Neuron (in vitro differentiated cells): ENCODE results near the gene HIRIP3.
"Not testable (repeated sequence)": the region's sequence is repeated elsewhere in the genome, so short reads cannot be mapped to it uniquely, and the experiment has no call there.

Experiments
- H2AFZ ChIP-seq: one replicate; pipeline ENCODE4 v1.6.1; 2013; ENCODE audit warnings: low read depth, mild to moderate bottlenecking, inconsistent platforms, low read length, moderate library complexity
- H3K27me3 ChIP-seq: one replicate; pipeline ENCODE4 v1.6.1; 2013; ENCODE audit warnings: low read length; ENCODE audit not compliant: insufficient read depth
- H3K36me3 ChIP-seq: one replicate; pipeline ENCODE4 v1.6.1; 2013; ENCODE audit warnings: low read length; ENCODE audit not compliant: insufficient read depth
- H3K4me1 ChIP-seq: one replicate; pipeline ENCODE4 v1.6.1; 2013; ENCODE audit warnings: low read length; ENCODE audit not compliant: insufficient read depth
- H3K4me3 ChIP-seq: 2 replicates; pipeline ENCODE4 v1.5.1; 2013; ENCODE audit warnings: mild to moderate bottlenecking, low read length, moderate library complexity
- H3K9me3 ChIP-seq: one replicate; pipeline ENCODE4 v1.6.1; 2013; ENCODE audit warnings: low read length

The HIRIP3 gene

DNA sequence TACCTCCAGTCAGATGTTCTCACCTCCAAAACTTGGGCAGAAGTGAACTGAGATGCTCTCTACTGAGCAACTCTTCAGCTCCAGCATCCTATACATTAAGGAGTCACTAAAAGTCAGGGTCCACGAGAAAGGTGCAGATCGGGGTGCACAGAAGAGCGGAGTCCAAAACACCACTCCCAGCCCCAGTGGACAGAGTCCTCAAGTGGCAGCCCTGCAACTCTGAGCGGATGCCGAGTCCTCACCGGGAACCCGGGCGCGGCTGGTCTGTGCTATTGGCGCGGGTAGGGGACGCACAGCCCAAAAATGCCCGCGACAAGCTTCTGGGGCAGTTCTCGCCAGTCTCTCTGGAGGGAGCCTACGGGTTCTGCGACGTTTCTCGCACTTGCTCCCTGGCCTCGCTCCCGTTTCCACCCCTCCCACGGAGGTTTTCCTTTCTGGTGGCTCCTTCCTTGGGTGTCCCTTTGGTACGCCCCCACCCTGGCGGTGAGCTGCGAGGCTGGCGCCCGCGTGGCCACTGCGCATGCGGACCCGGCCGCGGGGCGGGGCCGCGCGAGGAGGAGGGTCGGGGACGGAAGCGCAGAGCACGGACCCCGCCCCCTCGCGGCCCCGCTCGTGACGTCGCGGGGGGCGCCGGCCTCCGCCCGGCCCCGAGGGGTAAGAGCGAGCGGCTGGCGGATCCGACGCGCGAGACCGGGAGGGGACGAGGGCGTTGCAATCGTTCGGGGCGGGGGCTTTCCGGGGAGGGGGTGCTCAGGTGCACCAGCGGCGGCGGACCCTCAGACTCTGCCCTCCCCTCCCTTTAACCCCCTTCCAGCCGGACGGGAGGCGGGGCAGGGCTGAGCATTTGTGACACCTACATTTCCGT, 33.7 kb downstream of the HIRIP3 start, which contains the start of gene TMEM219:
TSS of gene TMEM219 (plus strand) at position 601 of the 865 bp plus-strand sequence. CDS start 1,065 bp downstream, outside the sequence.
- H3K27me3 ChIP-seq, result no peaks in the 10 kb centered on the region
- peak within 1 kb of the TSS; percentile 62 for H3K4me3 ChIP-seq
- H2AFZ ChIP-seq, result peak within 1 kb of the TSS; percentile 44
- H3K4me1 ChIP-seq, result peaks cover 6% of the 10 kb centered on the region
- H3K9me3 ChIP-seq, result peaks cover 2% of the 10 kb centered on the region
- peaks cover 6% of the 10 kb centered on the region for H3K36me3 ChIP-seq

DNA sequence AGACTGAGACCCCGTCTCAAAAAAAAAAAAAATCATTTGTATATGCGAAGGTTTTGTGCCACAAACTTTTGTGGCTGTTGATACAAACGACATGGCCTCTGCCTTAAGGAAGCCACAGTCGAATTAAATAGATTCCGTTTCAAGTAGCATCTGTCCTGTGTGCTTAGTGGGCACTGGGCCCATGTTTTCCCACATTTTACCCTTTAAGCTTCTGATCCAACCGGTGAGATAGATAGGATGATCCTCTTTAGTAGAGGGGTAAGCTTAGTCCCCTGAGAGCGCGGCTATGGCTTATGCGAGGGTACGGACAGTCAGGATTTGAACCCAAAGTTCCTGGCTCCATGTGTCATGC, 34.3 kb downstream of the HIRIP3 start:
- H3K9me3 ChIP-seq, result peaks cover 2% of the 10 kb centered on the region
- peak overlapping the region; percentile 62 for H3K4me3 ChIP-seq
- peak overlapping the region; percentile 44 for H2AFZ ChIP-seq
- H3K36me3 ChIP-seq, result peaks cover 6% of the 10 kb centered on the region
- H3K4me1 ChIP-seq, result peaks cover 6% of the 10 kb centered on the region
- no peaks in the 10 kb centered on the region for H3K27me3 ChIP-seq

DNA sequence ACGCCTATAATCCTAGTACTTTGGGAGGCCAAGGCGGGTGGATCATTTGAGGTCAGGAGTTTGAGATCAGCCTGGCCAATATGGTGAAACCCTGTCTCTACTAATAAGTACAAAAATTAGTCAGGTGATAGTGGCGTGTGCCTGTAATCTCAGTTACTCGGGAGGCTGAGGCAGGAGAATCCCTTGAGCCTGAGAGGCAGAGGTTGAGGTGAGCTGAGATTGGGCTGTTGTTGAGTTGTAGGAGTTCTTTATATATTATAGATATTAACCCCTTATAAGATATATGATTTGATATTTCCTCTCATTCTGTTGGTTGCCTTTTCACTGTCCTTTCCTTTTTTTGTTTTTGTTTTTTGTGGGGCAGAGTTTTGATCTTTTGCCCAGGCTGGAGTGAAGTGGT, 35.6 kb downstream of the HIRIP3 start:
- H3K9me3 ChIP-seq, H3K36me3 ChIP-seq, H3K4me3 ChIP-seq, H3K4me1 ChIP-seq, H2AFZ ChIP-seq, H3K27me3 ChIP-seq: not testable (repeated sequence)

DNA sequence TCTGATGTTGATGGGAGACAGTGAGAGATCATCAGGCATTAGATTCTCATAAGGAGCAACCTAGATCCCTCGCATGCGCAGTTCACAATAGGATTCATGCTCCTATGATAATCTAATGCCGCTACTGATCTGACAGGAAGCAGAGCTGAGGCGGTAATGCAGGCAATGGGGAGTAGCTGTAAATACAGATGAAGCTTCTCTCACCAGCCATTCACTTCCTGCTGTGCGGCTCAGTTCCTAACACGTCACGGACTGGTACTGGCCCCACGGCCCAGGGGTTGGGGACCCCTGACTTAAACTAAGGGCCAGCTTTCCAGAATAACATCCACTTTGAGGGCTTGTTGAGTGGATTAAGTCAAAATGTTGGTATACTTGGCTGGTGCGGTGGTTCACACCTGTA, 36.1 kb downstream of the HIRIP3 start:
- no peak overlapping the region for H2AFZ ChIP-seq
- no peak overlapping the region for H3K4me3 ChIP-seq
- H3K4me1 ChIP-seq, result peaks cover 6% of the 10 kb centered on the region
- peaks cover 2% of the 10 kb centered on the region for H3K9me3 ChIP-seq
- no peaks in the 10 kb centered on the region for H3K27me3 ChIP-seq
- H3K36me3 ChIP-seq, result no peaks in the 10 kb centered on the region

DNA sequence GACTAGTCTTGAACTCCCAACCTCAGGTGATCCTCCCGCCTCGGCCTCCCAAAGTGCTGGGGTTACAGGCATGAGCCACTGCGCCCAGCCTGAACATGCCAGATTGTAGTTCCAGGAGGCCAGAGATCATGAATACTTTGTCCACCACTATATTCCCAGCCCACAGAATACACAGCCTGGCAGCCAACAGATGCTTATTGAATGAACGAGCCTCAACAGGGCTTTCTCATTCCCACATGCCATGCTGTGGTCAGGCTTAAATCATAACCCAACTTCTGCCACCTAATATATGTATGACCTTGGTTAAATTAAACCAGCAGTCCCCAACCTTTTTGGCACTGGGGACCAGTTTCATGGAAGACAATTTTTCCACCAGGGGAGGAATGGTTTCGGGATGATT, 36.7 kb downstream of the HIRIP3 start:
- no peak overlapping the region for H3K4me3 ChIP-seq
- no peaks in the 10 kb centered on the region for H3K27me3 ChIP-seq
- no peaks in the 10 kb centered on the region for H3K36me3 ChIP-seq
- H3K4me1 ChIP-seq, result peaks cover 6% of the 10 kb centered on the region
- H2AFZ ChIP-seq, result no peak overlapping the region
- H3K9me3 ChIP-seq, result peaks cover 2% of the 10 kb centered on the region

DNA sequence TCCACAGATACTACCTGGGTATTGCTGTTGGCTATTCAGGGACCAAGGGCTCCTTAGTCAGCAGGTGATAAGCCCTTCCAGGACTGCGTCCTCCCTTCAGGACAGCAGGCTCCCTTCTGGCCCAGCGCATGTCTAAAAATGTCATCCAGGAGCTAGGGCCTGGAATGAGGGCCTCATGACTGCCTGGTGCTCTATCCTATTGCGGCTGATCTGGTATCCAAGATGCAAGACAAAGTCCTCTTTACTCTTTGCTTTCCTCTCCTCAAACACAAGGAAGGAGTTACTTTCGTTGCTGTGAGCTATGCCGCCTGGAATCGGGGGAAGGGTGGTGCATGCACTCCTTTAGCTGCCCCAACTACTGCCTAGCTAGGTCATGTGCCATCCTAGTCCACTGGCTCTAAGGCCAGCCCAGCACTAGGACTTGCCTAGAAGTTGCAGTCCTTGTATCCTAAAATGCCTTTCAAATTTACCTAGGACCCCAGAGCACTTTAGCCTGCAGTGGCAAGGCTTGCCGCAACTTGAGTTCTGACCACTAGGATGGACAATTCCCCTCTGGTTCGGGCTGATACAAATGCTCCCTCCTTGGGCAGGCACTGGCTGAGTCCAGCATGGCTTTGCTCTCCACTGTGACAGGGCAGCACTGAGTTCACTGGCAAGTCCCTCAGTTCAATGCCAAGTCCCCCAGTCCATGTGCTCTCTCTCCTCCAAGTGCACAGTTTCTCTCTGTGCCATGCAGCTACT, 43.6 kb downstream of the HIRIP3 start:
- no peaks in the 10 kb centered on the region for H3K36me3 ChIP-seq
- no peak overlapping the region for H3K4me3 ChIP-seq
- H2AFZ ChIP-seq, result no peak overlapping the region
- H3K4me1 ChIP-seq, result no peaks in the 10 kb centered on the region
- no peaks in the 10 kb centered on the region for H3K9me3 ChIP-seq
- no peaks in the 10 kb centered on the region for H3K27me3 ChIP-seq

DNA sequence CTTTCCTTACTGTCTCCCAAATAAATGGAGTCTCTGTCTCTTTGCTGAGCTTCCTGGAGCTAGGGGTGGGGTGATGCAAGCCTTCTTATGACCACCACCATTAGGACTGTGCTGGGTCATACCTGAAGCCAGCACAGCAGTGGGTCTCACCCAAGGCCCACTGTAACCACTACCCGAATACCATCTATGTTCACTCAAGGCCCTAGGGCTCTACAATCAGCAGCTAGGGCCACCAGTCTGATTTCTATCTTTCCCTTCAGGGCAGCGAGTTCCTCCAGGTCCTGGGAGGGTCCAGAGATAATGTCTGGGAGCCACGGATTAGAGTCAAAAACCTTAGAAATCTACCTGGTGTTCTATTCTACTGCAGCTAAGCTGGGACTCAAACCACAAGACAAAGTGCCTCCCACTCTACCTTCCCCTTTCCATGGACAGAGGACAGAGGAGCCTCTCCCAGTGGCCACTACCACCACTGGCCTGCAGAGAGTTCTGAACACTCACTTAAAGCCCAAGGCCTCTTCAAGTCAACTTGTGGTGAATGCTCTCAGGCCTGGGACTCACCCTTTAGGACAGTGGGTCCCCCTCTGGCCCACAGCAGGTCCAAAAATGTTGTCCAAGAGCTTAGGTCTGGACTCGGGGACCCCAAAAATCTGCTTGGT, 44.5 kb downstream of the HIRIP3 start:
- Histone ChIP-seq H3K9me3 (no peaks in the 10 kb centered on the region), H3K36me3 (no peaks in the 10 kb centered on the region), H3K4me1 (no peaks in the 10 kb centered on the region), H3K4me3 (no peak overlapping the region), H2AFZ (no peak overlapping the region), H3K27me3 (no peaks in the 10 kb centered on the region)

DNA sequence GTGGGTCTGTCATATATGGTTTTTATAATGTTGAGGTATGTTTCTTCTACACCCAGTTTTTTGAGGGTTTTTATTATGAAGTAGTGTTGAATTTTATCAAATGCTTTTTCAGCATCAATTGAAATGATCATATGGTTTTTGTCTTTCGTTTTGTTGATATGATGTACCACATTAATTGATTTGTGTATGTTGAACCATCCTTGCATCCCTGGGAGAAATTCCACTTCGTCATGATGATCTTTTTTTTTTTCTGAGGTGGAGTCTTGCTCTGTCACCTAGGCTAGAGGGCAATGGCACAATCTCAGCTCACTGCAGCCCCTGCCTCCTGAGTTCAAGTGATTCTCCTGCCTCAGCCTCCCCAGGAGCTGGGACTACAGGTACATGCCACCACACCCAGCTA, 47.5 kb downstream of the HIRIP3 start:
- no peaks in the 10 kb centered on the region for H3K27me3 ChIP-seq
- H3K4me3 ChIP-seq, result no peak overlapping the region
- H3K9me3 ChIP-seq, result no peaks in the 10 kb centered on the region
- H3K36me3 ChIP-seq, result no peaks in the 10 kb centered on the region
- no peak overlapping the region for H2AFZ ChIP-seq
- H3K4me1 ChIP-seq, result no peaks in the 10 kb centered on the region

DNA sequence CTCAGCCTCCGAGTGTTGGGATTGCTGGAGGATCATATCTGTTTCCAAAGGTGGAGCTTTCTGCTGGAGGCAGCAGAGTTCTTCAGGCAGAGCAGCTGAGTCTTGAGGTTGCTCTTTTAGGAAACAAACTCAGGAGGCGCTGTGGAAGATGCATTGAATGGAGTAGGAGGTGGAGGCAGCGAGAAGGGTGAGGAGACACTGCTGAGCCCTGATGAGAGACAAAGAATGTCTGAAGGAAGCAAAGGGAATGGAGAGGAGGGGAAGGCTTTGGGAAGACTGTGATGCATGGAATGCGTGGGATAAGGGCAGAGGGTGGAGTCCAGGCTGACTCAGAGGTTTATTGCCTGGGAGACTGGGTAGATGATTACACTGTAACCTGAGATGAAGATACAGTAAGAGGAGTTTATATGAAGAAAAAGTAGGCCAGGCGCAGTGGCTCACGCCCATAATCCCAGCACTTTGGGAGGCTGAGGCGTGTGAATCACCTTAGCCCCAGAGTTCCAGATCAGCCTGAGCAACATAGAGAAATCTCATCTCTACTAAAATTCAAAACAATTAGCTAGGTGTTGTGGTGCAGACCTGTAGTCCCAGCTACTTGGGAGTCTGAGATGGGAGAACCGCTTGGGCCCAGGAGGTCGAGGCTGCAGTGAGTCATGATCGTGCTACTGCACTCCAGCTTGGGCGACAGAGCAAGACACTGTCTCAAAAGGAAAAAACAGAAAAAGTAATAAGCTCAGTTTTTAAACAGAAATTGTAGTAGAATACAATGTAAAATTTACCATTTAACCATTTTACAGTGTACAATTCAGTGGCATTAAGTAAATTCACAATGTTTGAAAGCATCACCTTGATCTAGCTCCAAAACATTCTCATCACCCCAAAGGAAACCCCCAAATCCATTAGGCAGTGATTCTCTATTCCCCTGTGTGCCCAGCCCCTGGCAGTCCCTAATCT, 51.3 kb downstream of the HIRIP3 start:
- Histone ChIP-seq H3K9me3 (no peaks in the 10 kb centered on the region), H3K27me3 (no peaks in the 10 kb centered on the region), H3K36me3 (no peaks in the 10 kb centered on the region), H2AFZ (no peak overlapping the region), H3K4me3 (no peak overlapping the region), H3K4me1 (peaks cover 5% of the 10 kb centered on the region)
